ENCODE results near the gene RIC8B.

RIC8B gene

DNA sequence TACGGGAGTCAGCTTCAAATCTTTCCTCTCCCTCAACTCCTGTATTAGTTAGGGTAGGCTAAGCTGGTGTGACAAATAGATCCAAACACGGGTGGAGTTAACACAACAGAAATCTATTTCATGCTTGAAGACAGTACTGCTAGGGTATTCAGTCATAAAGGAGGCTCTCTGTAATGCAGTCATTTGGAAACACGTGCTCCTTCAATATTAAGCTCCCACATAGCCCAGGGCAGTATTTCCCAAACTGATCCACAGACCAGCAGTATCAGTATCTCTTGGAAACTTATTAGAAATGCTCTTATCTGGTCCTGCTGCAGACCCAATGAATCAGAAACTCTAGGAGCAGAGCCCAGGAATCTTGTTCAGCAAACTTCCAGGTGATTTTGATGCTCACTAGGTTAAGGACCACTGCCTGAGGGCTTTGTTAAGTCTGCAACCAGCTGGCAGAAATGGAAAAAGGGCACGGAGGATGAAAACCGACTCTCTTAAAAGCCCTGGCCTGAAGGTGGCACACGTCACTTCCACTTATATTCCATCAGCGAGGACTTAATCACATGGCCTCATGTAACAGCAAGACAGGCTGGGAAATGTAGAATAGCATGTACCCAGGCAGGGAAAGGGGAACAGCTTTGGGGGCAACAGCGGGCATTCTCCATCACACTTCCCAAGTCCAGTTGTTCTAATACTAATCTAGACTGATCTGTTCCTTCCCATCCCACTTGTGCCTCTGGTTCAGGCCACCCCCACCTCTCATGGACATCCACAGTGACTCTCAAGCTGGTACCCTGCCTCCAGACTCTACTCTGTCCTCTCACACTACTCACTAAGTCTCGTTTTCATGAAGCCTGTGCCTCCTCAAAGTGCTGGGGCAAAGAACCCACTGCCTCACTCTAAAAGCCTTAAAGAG is 38.2 kb upstream of the RIC8B start:
- TF ChIP-seq, protein P1, sequence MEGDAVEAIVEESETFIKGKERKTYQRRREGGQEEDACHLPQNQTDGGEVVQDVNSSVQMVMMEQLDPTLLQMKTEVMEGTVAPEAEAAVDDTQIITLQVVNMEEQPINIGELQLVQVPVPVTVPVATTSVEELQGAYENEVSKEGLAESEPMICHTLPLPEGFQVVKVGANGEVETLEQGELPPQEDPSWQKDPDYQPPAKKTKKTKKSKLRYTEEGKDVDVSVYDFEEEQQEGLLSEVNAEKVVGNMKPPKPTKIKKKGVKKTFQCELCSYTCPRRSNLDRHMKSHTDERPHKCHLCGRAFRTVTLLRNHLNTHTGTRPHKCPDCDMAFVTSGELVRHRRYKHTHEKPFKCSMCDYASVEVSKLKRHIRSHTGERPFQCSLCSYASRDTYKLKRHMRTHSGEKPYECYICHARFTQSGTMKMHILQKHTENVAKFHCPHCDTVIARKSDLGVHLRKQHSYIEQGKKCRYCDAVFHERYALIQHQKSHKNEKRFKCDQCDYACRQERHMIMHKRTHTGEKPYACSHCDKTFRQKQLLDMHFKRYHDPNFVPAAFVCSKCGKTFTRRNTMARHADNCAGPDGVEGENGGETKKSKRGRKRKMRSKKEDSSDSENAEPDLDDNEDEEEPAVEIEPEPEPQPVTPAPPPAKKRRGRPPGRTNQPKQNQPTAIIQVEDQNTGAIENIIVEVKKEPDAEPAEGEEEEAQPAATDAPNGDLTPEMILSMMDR (conservative IDR thresholded peaks at IDR 0.05; ENCODE audit: control insufficient read depth, insufficient read depth, low read depth, low read length), result no peak
- DNase-seq (ENCODE audit: low read depth), result no peak
- no peak overlapping the region for H3K4me3 ChIP-seq (ENCODE audit: control insufficient read depth, low read depth, low read length)

GRCh38 chr12:106739318-106739717 is 35.2 kb upstream of the RIC8B start:
- TF ChIP-seq, protein P1 (conservative IDR thresholded peaks at IDR 0.05; ENCODE audit: control insufficient read depth, insufficient read depth, low read depth, low read length), result no peak
- DNase-seq (ENCODE audit: low read depth), result no peak
- H3K4me3 ChIP-seq (ENCODE audit: control insufficient read depth, low read depth, low read length), result no peak overlapping the region

GRCh38 chr12:106739815-106740530 is 34.5 kb upstream of the RIC8B start:
- H3K4me3 ChIP-seq (ENCODE audit: control insufficient read depth, low read depth, low read length), result no peak overlapping the region
- TF ChIP-seq, protein P1 (conservative IDR thresholded peaks at IDR 0.05; ENCODE audit: control insufficient read depth, insufficient read depth, low read depth, low read length), result no peak
- DNase-seq (ENCODE audit: low read depth), result peak; percentile 8

DNA sequence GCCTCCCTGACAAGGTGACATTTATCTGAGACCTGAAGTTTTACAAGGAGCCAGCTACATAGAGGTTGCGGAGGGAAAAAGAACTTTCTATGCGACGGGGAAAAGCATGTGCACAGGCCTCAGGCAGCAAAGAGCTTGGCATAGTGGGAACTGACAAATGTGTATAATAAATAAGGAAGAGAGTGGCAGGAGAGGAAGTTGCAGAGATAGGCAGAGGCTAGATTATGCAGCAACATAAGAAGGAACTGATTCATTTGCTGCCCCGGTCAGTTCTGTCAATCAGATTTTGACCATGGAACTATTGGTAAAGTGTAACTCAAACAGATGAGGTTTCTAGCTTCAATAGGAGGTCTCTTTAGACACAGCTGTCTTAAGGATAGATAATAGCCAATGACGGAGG is 33.7 kb upstream of the RIC8B start:
- H3K4me3 ChIP-seq (ENCODE audit: control insufficient read depth, low read depth, low read length), result no peak overlapping the region
- TF ChIP-seq, protein P1 (conservative IDR thresholded peaks at IDR 0.05; ENCODE audit: control insufficient read depth, insufficient read depth, low read depth, low read length), result no peak
- no peak for DNase-seq (ENCODE audit: low read depth)

DNA sequence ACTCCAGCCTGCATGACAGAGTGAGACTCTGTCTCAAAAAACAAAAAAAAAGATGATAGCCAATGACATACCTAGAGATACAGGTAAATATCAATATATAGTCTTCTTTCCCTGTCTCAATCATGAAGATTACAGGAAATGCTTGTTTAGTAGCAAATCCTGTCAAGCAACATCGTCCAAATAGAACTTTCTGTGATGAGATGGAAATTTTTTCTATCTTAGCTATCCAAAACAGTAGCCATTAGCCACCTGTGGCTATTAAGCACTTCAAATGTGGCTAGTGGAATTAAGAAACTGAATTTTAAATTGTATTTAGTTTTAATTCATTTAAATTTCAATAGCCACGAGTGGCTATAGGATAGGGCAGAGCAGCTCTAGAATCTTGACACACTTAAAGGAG is 33.2 kb upstream of the RIC8B start:
- no peak for DNase-seq (ENCODE audit: low read depth)

DNA sequence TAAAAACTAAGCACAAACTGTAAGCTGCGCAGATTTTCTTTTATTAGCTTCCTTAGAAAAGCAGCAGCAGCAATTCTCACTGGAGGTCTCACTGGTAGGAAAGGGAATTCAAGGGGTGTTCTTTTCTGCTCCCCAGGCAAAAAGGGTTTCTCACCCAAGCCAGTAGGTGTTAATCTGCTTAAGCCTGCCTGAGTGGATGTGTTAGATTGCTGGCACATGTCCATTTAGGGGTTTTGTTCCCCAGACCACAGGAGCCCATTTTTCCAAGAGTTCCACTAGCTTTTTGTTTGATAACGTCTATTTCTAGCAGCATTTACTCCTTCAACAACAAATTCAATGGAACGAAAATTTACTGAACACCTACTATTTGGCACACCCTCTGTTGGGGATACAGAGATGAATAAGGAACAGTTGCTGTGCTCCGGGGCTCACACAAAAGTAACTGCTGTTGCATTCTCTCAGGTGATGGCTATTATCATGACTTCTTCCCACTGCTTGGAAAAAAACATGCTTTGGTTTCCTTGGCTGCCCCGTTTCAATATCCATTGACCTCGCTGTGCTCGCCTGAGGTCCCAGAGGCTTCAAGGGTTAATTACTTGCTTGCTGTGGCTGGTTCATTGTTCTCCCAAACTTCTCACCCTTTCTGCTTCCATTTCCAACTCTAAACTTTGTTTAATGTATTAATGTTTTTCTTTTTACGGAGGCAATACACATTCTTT is 31.1 kb upstream of the RIC8B start:
- TF ChIP-seq, protein P1 (conservative IDR thresholded peaks at IDR 0.05; ENCODE audit: control insufficient read depth, insufficient read depth, low read depth, low read length), result no peak
- no peak overlapping the region for H3K4me3 ChIP-seq (ENCODE audit: control insufficient read depth, low read depth, low read length)
- DNase-seq (ENCODE audit: low read depth), result no peak

More for the DNA sequence above, 33.2 kb upstream of the RIC8B start:
- TF ChIP-seq, protein P1 (conservative IDR thresholded peaks at IDR 0.05; ENCODE audit: control insufficient read depth, insufficient read depth, low read depth, low read length), result no peak
- H3K4me3 ChIP-seq (ENCODE audit: control insufficient read depth, low read depth, low read length), result no peak overlapping the region
